Progenitor cell of endocrine pancreas (in vitro differentiated cells): Measurements from ENCODE around the gene PEAK3. TPM values are rescaled to one million over a fixed set of nuclear protein-coding genes. Genes with fewer than 3 reads are reported as not detected.

Experiments
- DNase-seq: peaks from one replicate; pipeline ENCODE4 v3.0.0; 2021; ENCODE audit warnings: low spot score; ENCODE audit not compliant: unreplicated experiment
- H3K27ac Mint-ChIP-seq: 2 replicates; pipeline ENCODE4 v1.8.0; 2021; ENCODE audit warnings: mild to moderate bottlenecking, moderate library complexity, mixed read lengths
- H3K27me3 Mint-ChIP-seq: 2 replicates; pipeline ENCODE4 v1.8.0; 2021; ENCODE audit warnings: mixed read lengths
- H3K36me3 Mint-ChIP-seq: 2 replicates; pipeline ENCODE4 v1.8.0; 2022; ENCODE audit warnings: mixed read lengths; ENCODE audit not compliant: insufficient read depth
- H3K4me1 Mint-ChIP-seq: 2 replicates; pipeline ENCODE4 v1.8.0; 2021; ENCODE audit warnings: low read depth, mixed read lengths
- H3K4me3 Mint-ChIP-seq: 2 replicates; pipeline ENCODE4 v1.8.0; 2021; ENCODE audit warnings: low read depth, mild to moderate bottlenecking, moderate library complexity, mixed read lengths
- H3K9me3 Mint-ChIP-seq: 2 replicates; pipeline ENCODE4 v1.8.0; 2021; ENCODE audit warnings: low read depth, mixed read lengths
- total RNA-seq: library from RNA; stranded (reverse); gene quantifications from 2 replicates; pipeline ENCODE4 v1.2.1, GENCODE V29; 2021
- TF ChIP-seq, protein P1 (sequence below): fragments of 200-600 bp; sonication (generic); IDR thresholded peaks from one replicate; pipeline ENCODE4 v1.5.0; 2021; ENCODE audit warnings: antibody characterized with exemption, mild to moderate bottlenecking; ENCODE audit not compliant: unreplicated experiment

PEAK3 gene
- total RNA-seq, 1 donor from 2014 or later, result not detected

- Mint-ChIP-seq H3K4me1 (peaks cover 3% of the 10 kb centered on the region), H3K27ac (no peak within 1 kb of the TSS)
- DNase-seq, result no peak
Observed at GRCh38 chr19:2249010-2249866, 32.7 kb downstream of the PEAK3 start, which contains the start of gene AMH. Gene AMH (plus strand): TSS chr19:2249323. CDS start chr19:2249333, 10 bp downstream.

GRCh38 chr19:2248136-2249009 is 33.6 kb downstream of the PEAK3 start:
- Mint-ChIP-seq H3K4me1 (no peaks in the 10 kb centered on the region), H3K9me3 (no peaks in the 10 kb centered on the region), H3K36me3 (peaks cover 5% of the 10 kb centered on the region), H3K27ac (no peak overlapping the region), H3K4me3 (no peak overlapping the region), H3K27me3 (no peaks in the 10 kb centered on the region)
- TF ChIP-seq, protein P1, sequence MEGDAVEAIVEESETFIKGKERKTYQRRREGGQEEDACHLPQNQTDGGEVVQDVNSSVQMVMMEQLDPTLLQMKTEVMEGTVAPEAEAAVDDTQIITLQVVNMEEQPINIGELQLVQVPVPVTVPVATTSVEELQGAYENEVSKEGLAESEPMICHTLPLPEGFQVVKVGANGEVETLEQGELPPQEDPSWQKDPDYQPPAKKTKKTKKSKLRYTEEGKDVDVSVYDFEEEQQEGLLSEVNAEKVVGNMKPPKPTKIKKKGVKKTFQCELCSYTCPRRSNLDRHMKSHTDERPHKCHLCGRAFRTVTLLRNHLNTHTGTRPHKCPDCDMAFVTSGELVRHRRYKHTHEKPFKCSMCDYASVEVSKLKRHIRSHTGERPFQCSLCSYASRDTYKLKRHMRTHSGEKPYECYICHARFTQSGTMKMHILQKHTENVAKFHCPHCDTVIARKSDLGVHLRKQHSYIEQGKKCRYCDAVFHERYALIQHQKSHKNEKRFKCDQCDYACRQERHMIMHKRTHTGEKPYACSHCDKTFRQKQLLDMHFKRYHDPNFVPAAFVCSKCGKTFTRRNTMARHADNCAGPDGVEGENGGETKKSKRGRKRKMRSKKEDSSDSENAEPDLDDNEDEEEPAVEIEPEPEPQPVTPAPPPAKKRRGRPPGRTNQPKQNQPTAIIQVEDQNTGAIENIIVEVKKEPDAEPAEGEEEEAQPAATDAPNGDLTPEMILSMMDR, result no peak
- no peak for DNase-seq

More at GRCh38 chr19:2249010-2249866, 32.7 kb downstream of the PEAK3 start, which contains the start of gene AMH:
- Mint-ChIP-seq H3K36me3 (peaks cover 5% of the 10 kb centered on the region), H3K9me3 (no peaks in the 10 kb centered on the region), H3K4me3 (no peak within 1 kb of the TSS), H3K27me3 (peaks cover 4% of the 10 kb centered on the region)
- TF ChIP-seq, protein P1, result no peak

GRCh38 chr19:2247433-2248101 is 34.4 kb downstream of the PEAK3 start:
- H3K36me3 Mint-ChIP-seq, result peaks cover 5% of the 10 kb centered on the region
- TF ChIP-seq, protein P1, result no peak
- no peak overlapping the region for H3K27ac Mint-ChIP-seq
- no peak overlapping the region for H3K4me3 Mint-ChIP-seq
- DNase-seq, result no peak
- no peaks in the 10 kb centered on the region for H3K4me1 Mint-ChIP-seq
- H3K27me3 Mint-ChIP-seq, result no peaks in the 10 kb centered on the region
- no peaks in the 10 kb centered on the region for H3K9me3 Mint-ChIP-seq

GRCh38 chr19:2246801-2247361 is 35.1 kb downstream of the PEAK3 start:
- TF ChIP-seq, protein P1, result no peak
- H3K4me1 Mint-ChIP-seq, result peaks cover 2% of the 10 kb centered on the region
- peaks cover 5% of the 10 kb centered on the region for H3K36me3 Mint-ChIP-seq
- H3K9me3 Mint-ChIP-seq, result no peaks in the 10 kb centered on the region
- no peak overlapping the region for H3K27ac Mint-ChIP-seq
- no peak overlapping the region for H3K4me3 Mint-ChIP-seq
- no peak for DNase-seq
- H3K27me3 Mint-ChIP-seq, result no peaks in the 10 kb centered on the region
